Stomach (tissue), 4 donors: Measurements from ENCODE around the gene ZFP64.

ENCODE experiments used
- POLR2AphosphoS5 ChIP-seq, 3 donors: sonication (generic); formaldehyde crosslinking; IDR thresholded peaks; one replicate each; pipeline ENCODE4 v1.6.1; 2016; ENCODE audit warnings: antibody characterized with exemption in 3 of 3
- TF ChIP-seq, protein P1 (sequence below), 7 experiments: fragments of 450-650 bp in 4 of 7; fragments of 200-600 bp in 3 of 7; sonication (generic) in 3 of 7; IDR thresholded peaks; one replicate each; pipeline ENCODE4 v1.5.1; 2016 to 2019; ENCODE audit warnings: antibody characterized with exemption in 7 of 7, control low read depth in 2 of 7, mild to moderate bottlenecking in 1 of 7

DNA sequence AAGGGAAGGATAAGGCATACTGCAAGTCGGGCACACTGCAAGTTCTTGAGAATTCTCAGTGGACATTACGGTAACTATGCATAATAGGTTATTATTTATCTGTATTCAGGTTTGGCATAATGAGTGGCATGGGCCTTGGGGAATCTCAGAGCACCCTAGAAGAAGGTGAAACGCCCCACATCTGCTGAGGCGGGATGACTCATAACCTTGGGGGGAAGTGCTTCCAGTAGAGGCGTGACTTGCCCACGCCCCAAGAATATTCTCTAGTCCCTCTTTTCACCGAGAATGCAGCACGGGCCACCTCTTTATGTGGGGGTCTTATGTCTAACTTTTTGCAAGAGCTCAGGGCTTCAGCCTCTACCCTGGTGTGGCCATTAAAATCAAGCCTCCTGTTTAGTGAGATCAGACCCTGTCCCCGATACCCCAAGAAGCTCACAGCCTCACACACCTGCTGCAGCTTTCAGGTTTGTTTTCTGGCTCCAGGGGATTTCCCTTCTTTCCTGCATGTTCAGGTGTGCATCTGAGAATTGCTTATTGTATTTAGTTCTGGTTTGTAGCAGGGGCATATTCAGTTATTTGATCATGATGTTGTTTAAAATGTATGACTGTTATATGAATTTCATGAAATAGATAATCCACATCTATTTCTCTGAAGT lies 19.1 kb downstream of the ZFP64 start:
- TF ChIP-seq, protein P1, sequence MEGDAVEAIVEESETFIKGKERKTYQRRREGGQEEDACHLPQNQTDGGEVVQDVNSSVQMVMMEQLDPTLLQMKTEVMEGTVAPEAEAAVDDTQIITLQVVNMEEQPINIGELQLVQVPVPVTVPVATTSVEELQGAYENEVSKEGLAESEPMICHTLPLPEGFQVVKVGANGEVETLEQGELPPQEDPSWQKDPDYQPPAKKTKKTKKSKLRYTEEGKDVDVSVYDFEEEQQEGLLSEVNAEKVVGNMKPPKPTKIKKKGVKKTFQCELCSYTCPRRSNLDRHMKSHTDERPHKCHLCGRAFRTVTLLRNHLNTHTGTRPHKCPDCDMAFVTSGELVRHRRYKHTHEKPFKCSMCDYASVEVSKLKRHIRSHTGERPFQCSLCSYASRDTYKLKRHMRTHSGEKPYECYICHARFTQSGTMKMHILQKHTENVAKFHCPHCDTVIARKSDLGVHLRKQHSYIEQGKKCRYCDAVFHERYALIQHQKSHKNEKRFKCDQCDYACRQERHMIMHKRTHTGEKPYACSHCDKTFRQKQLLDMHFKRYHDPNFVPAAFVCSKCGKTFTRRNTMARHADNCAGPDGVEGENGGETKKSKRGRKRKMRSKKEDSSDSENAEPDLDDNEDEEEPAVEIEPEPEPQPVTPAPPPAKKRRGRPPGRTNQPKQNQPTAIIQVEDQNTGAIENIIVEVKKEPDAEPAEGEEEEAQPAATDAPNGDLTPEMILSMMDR (IDR thresholded peaks at IDR 0.05) = no peak
- TF ChIP-seq POLR2AphosphoS5 (IDR thresholded peaks at IDR 0.05) = no peak
